CD4-positive, alpha-beta memory T cell (primary cell): ENCODE results near the gene SPTB. TPM values are rescaled to one million over a fixed set of nuclear protein-coding genes. Genes with fewer than 3 reads are reported as not detected.

ENCODE experiments used
- CTCF ChIA-PET: fragments of 350-600 bp; sonication (Branson Sonifier 250); formaldehyde crosslinking; loops from one replicate; lab custom pipeline; 2021; ENCODE audit warnings: inconsistent platforms; ENCODE audit not compliant: partially characterized antibody; lab: Charles Lee
- POLR2A ChIA-PET: fragments of 350-600 bp; sonication (Branson Sonifier 250); formaldehyde crosslinking; loops from one replicate; lab custom pipeline; 2021; ENCODE audit not compliant: partially characterized antibody; lab: Charles Lee
- DNase-seq, 5 donors: peaks; one replicate each; pipeline versions ENCODE4 v3.0.0 to v3.0.0-alpha.2; 2020 to 2022; ENCODE audit warnings: mixed read lengths in 1 of 5
- H3K27ac ChIP-seq: one replicate; pipeline ENCODE4 v1.7.0; 2013; ENCODE audit warnings: low read depth, low read length
- H3K27me3 ChIP-seq: 2 replicates; pipeline ENCODE4 v1.7.0; 2013; ENCODE audit warnings: mild to moderate bottlenecking, low read length, moderate library complexity; ENCODE audit not compliant: insufficient read depth
- H3K36me3 ChIP-seq: 2 replicates; pipeline ENCODE4 v1.7.0; 2013; ENCODE audit warnings: mild to moderate bottlenecking, low read length, moderate library complexity; ENCODE audit not compliant: insufficient read depth
- H3K4me1 ChIP-seq: 2 replicates; pipeline ENCODE4 v1.7.0; 2013; ENCODE audit warnings: mild to moderate bottlenecking, low read length, moderate library complexity; ENCODE audit not compliant: insufficient read depth
- H3K4me3 ChIP-seq, 2 donors: one replicate each; pipeline ENCODE4 v1.7.0; 2013; ENCODE audit warnings: low read length in 2 of 2, mild to moderate bottlenecking in 1 of 2
- H3K9me3 ChIP-seq, 2 donors: one replicate each; pipeline ENCODE4 v1.7.0; 2013; ENCODE audit warnings: low read length in 2 of 2, control low read depth in 1 of 2; ENCODE audit not compliant: control insufficient read depth in 1 of 2
- H3K27ac Mint-ChIP-seq, 7 donors: one replicate each; pipeline ENCODE4 v1.8.0; 2020 to 2021; ENCODE audit warnings: mixed read lengths in 7 of 7, mild to moderate bottlenecking in 6 of 7, inconsistent platforms in 3 of 7, moderate library complexity in 3 of 7
- H3K27me3 Mint-ChIP-seq, 2 donors: one replicate each; pipeline ENCODE4 v1.8.0; 2020 to 2021; ENCODE audit warnings: mixed read lengths in 2 of 2
- H3K36me3 Mint-ChIP-seq, 2 donors: one replicate each; pipeline ENCODE4 v1.8.0; 2020 to 2021; ENCODE audit warnings: mixed read lengths in 2 of 2, inconsistent platforms in 1 of 2, mild to moderate bottlenecking in 1 of 2
- H3K4me1 Mint-ChIP-seq, 4 donors: one replicate each; pipeline ENCODE4 v1.8.0; 2020 to 2021; ENCODE audit warnings: mixed read lengths in 4 of 4, mild to moderate bottlenecking in 1 of 4
- H3K4me3 Mint-ChIP-seq, 8 donors: one replicate each; pipeline ENCODE4 v1.8.0; 2020 to 2021; ENCODE audit warnings: mixed read lengths in 8 of 8, mild to moderate bottlenecking in 7 of 8, moderate library complexity in 6 of 8, inconsistent platforms in 3 of 8
- H3K9me3 Mint-ChIP-seq, 8 donors: one replicate each; pipeline ENCODE4 v1.8.0; 2020 to 2021; ENCODE audit warnings: mixed read lengths in 8 of 8, mild to moderate bottlenecking in 5 of 8, inconsistent platforms in 3 of 8, moderate library complexity in 1 of 8
- intact Hi-C: fragments of 100-400 bp; cut with micrococcal nuclease; formaldehyde crosslinking; loops from one replicate; pipeline ENCODE4 v1.15.1; 2023
- polyA plus RNA-seq, 2 donors: library from polyadenylated mRNA; unstranded; fragments of 300-500 nt; fragmentation: Illumina TruSeq; gene quantifications; one replicate each; pipeline ENCODE4 v1.2.3, GENCODE V29; 2021
- total RNA-seq, 2 experiments: library from RNA; stranded (reverse); gene quantifications; one replicate each; pipeline ENCODE4 v1.2.3, GENCODE V29; 2021

SPTB gene
- total and polyA plus RNA-seq, 4 experiments from 2014 or later, result 0.03 to 0.37 (median 0.09) TPM; not detected in 1

DNA sequence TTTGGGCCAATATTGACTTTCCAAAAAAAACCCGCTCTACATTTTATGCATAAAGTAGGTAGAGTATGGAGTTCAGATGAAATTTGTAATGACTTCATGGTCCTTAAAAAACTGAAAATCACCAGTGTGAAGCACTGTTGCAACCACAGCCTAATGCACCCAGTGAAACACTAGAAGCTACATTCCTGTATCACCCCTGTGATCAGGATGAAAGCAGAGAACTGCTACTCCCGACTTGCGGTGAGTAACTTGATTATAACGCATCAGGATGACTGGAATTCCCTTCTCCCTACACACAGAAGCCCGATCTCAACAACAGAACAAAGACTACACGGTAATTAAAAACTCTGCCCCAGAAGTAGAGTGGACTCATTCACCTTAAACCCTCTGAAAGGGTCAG, 33.8 kb downstream of the SPTB start:
- Histone ChIP-seq H3K27me3 (no peaks in the 10 kb centered on the region), H3K27ac (no peak overlapping the region), H3K9me3 (no peaks in the 10 kb centered on the region), H3K4me3 (no peak overlapping the region), H3K4me1 (no peaks in the 10 kb centered on the region), H3K36me3 (no peaks in the 10 kb centered on the region)
- ChIA-PET POLR2A (no interaction called here), CTCF (no interaction called here)
- H3K27ac Mint-ChIP-seq, result no peak overlapping the region
- intact Hi-C loops, result no loop called here
- no peaks in the 10 kb centered on the region for H3K9me3 Mint-ChIP-seq
- no peak for DNase-seq
- no peaks in the 10 kb centered on the region for H3K36me3 Mint-ChIP-seq
- peaks cover 31 to 35% of the 10 kb centered on the region in 2 donors for H3K27me3 Mint-ChIP-seq
- no peak overlapping the region for H3K4me3 Mint-ChIP-seq
- peaks cover 4 to 7% (median 5%) of the 10 kb centered on the region in 4 donors for H3K4me1 Mint-ChIP-seq

- H3K4me1 ChIP-seq, result no peaks in the 10 kb centered on the region
- peaks cover 30 to 36% of the 10 kb centered on the region in 2 donors for H3K27me3 Mint-ChIP-seq
- no peaks in the 10 kb centered on the region for H3K9me3 Mint-ChIP-seq
- no peak overlapping the region for H3K27ac Mint-ChIP-seq
- no peak overlapping the region for H3K4me3 ChIP-seq
- H3K9me3 ChIP-seq, result no peaks in the 10 kb centered on the region
- H3K27ac ChIP-seq, result no peak overlapping the region
- no peaks in the 10 kb centered on the region for H3K36me3 ChIP-seq
- no peak overlapping the region for H3K4me3 Mint-ChIP-seq
- ChIA-PET POLR2A (no interaction called here), CTCF (interaction anchor here (1.6 kb wide), 1 partner anchor 21 kb away, joined by 5 read pairs; no protein-coding TSS in a partner anchor)
- DNase-seq, result no peak
- H3K4me1 Mint-ChIP-seq, result peaks cover 4 to 7% (median 5%) of the 10 kb centered on the region in 4 donors
- no peaks in the 10 kb centered on the region for H3K27me3 ChIP-seq
- H3K36me3 Mint-ChIP-seq, result no peaks in the 10 kb centered on the region
- intact Hi-C loops, result no loop called here
Observed at GRCh38 chr14:64844969-64845536, 34.7 kb downstream of the SPTB start.

DNA sequence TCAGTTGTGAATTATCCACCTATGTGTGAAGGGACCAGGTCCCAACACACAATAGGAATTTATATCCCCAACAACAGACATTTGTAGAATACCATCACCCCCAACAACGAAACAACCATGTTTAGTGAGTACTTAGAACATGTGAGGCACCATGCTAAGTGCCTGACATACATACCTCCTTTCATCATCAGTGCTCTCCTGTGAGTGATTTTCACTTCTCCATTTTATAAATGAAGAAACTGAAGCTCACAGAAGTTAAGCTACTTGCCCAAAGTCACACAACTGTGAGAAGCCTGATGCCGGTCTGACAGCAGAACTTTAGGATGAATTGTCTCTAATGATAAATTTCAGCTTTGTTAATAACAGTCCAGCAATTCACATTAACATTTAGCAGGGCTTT, 35.4 kb downstream of the SPTB start:
- Mint-ChIP-seq H3K9me3 (peaks cover 0 to under 1% (median 0%) of the 10 kb centered on the region in 8 donors), H3K4me3 (no peak overlapping the region), H3K27ac (no peak overlapping the region), H3K4me1 (peaks cover 4 to 7% (median 5%) of the 10 kb centered on the region in 4 donors), H3K27me3 (peaks cover 29 to 37% of the 10 kb centered on the region in 2 donors), H3K36me3 (no peaks in the 10 kb centered on the region)
- Histone ChIP-seq H3K4me1 (no peaks in the 10 kb centered on the region), H3K27me3 (no peaks in the 10 kb centered on the region), H3K4me3 (no peak overlapping the region), H3K27ac (no peak overlapping the region), H3K36me3 (no peaks in the 10 kb centered on the region), H3K9me3 (no peaks in the 10 kb centered on the region)
- intact Hi-C loops, result no loop called here
- DNase-seq, result no peak
- ChIA-PET CTCF (interaction anchor here (0.9 to 1.6 kb wide), 3 partner anchors 16 to 48 kb away, joined by 3 to 5 read pairs (median 4); no protein-coding TSS in a partner anchor), POLR2A (no interaction called here)

- Histone ChIP-seq H3K9me3 (no peaks in the 10 kb centered on the region), H3K4me3 (no peak overlapping the region), H3K27me3 (no peaks in the 10 kb centered on the region), H3K36me3 (no peaks in the 10 kb centered on the region), H3K4me1 (no peaks in the 10 kb centered on the region), H3K27ac (no peak overlapping the region)
- H3K4me3 Mint-ChIP-seq, result no peak overlapping the region
- peaks cover 0 to 2% (median 0%) of the 10 kb centered on the region in 8 donors for H3K9me3 Mint-ChIP-seq
- DNase-seq, result no peak
- CTCF ChIA-PET, result interaction anchor here (0.9 to 1.0 kb wide), 2 partner anchors 16 to 48 kb away, joined by 3 to 4 read pairs; no protein-coding TSS in a partner anchor
- POLR2A ChIA-PET, result no interaction called here
- H3K4me1 Mint-ChIP-seq, result peaks cover 4 to 7% (median 5%) of the 10 kb centered on the region in 4 donors
- no peaks in the 10 kb centered on the region for H3K36me3 Mint-ChIP-seq
- intact Hi-C loops, result no loop called here
- H3K27ac Mint-ChIP-seq, result no peak overlapping the region
- peaks cover 32 to 40% of the 10 kb centered on the region in 2 donors for H3K27me3 Mint-ChIP-seq
Observed at GRCh38 chr14:64843548-64843947, 36.2 kb downstream of the SPTB start.

GRCh38 chr14:64841772-64842750, 37.6 kb downstream of the SPTB start:
- no peak overlapping the region for H3K4me3 Mint-ChIP-seq
- Histone ChIP-seq H3K9me3 (no peaks in the 10 kb centered on the region), H3K4me3 (no peak overlapping the region), H3K4me1 (no peaks in the 10 kb centered on the region), H3K27me3 (no peaks in the 10 kb centered on the region), H3K27ac (no peak overlapping the region), H3K36me3 (no peaks in the 10 kb centered on the region)
- no peaks in the 10 kb centered on the region for H3K4me1 Mint-ChIP-seq
- H3K36me3 Mint-ChIP-seq, result no peaks in the 10 kb centered on the region
- H3K27ac Mint-ChIP-seq, result no peak overlapping the region
- H3K9me3 Mint-ChIP-seq, result peaks cover 0 to 2% (median 0%) of the 10 kb centered on the region in 8 donors
- H3K27me3 Mint-ChIP-seq, result peaks cover 32 to 39% of the 10 kb centered on the region in 2 donors
- POLR2A ChIA-PET, result no interaction called here
- intact Hi-C loops, result no loop called here
- CTCF ChIA-PET, result interaction anchor here (1.7 to 2.7 kb wide), 2 partner anchors 19 to 21 kb away, joined by 3 to 7 read pairs; no protein-coding TSS in a partner anchor
- no peak for DNase-seq

GRCh38 chr14:64841121-64841651, 38.5 kb downstream of the SPTB start:
- DNase-seq, result no peak
- no peaks in the 10 kb centered on the region for H3K36me3 Mint-ChIP-seq
- peaks cover 37 to 46% of the 10 kb centered on the region in 2 donors for H3K27me3 Mint-ChIP-seq
- CTCF ChIA-PET, result interaction anchor here (1.5 to 2.7 kb wide), 3 partner anchors 18 to 51 kb away, joined by 3 to 7 read pairs (median 3); no protein-coding TSS in a partner anchor
- no peaks in the 10 kb centered on the region for H3K36me3 ChIP-seq
- no peak overlapping the region for H3K27ac Mint-ChIP-seq
- H3K4me1 ChIP-seq, result no peaks in the 10 kb centered on the region
- POLR2A ChIA-PET, result no interaction called here
- H3K9me3 ChIP-seq, result no peaks in the 10 kb centered on the region
- H3K4me1 Mint-ChIP-seq, result no peaks in the 10 kb centered on the region
- no peak overlapping the region for H3K27ac ChIP-seq
- no peak overlapping the region for H3K4me3 ChIP-seq
- H3K9me3 Mint-ChIP-seq, result peaks cover 0 to 2% (median 0%) of the 10 kb centered on the region in 8 donors
- intact Hi-C loops, result no loop called here
- H3K27me3 ChIP-seq, result no peaks in the 10 kb centered on the region
- H3K4me3 Mint-ChIP-seq, result no peak overlapping the region

DNA sequence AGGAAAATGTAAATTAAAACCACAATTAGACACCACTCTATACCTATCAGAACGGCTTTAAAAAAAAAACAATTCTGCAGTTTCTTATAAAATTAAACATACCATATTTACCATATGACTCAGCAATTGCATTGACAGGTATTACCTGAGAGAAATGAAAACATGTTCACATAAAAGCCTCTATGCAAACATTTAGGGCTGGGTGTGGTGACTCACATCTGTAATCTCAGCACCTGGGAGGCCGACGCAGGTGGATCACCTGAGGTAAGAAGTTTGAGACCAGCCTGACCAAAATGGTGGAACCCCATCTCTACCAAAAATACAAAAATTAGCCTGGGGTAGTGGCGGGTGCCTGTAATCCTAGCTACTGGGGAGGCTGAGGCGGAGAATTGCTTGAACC, 41.1 kb downstream of the SPTB start:
- H3K4me1 Mint-ChIP-seq, result no peaks in the 10 kb centered on the region
- CTCF ChIA-PET, result no interaction called here
- no peaks in the 10 kb centered on the region for H3K36me3 Mint-ChIP-seq
- H3K27ac Mint-ChIP-seq, result no peak overlapping the region
- no peaks in the 10 kb centered on the region for H3K9me3 ChIP-seq
- DNase-seq, result no peak
- no peak overlapping the region for H3K27ac ChIP-seq
- H3K9me3 Mint-ChIP-seq, result peaks cover 0 to 2% (median 0%) of the 10 kb centered on the region in 8 donors
- H3K4me3 Mint-ChIP-seq, result no peak overlapping the region
- H3K27me3 Mint-ChIP-seq, result peaks cover 26 to 32% of the 10 kb centered on the region in 2 donors
- H3K27me3 ChIP-seq, result no peaks in the 10 kb centered on the region
- no peaks in the 10 kb centered on the region for H3K4me1 ChIP-seq
- intact Hi-C loops, result no loop called here
- no peaks in the 10 kb centered on the region for H3K36me3 ChIP-seq
- POLR2A ChIA-PET, result no interaction called here
- no peak overlapping the region for H3K4me3 ChIP-seq
